IMR-90 (cell line): Measurements from ENCODE around the gene TMCC3.

Experiments used
- BHLHE40 ChIP-seq: fragments of 150-350 bp; IDR thresholded peaks from 2 replicates; pipeline ENCODE4 v1.6.1; 2016; ENCODE audit warnings: mild to moderate bottlenecking, low read depth, low read length
- CEBPB ChIP-seq: IDR thresholded peaks from 2 replicates; pipeline ENCODE4 v1.6.1; 2012; ENCODE audit warnings: low read depth, low read length, improper control_type of control experiment
- MAFK ChIP-seq: IDR thresholded peaks from 2 replicates; pipeline ENCODE4 v1.6.1; 2012; ENCODE audit warnings: low read depth, low read length, improper control_type of control experiment
- MAZ ChIP-seq: IDR thresholded peaks from 2 replicates; pipeline ENCODE4 v1.6.1; 2012; ENCODE audit warnings: low read depth, mild to moderate bottlenecking, low read length, improper control_type of control experiment, moderate library complexity, borderline replicate concordance
- MXI1 ChIP-seq: IDR thresholded peaks from 2 replicates; pipeline ENCODE4 v1.6.1; 2012; ENCODE audit warnings: low read depth, mild to moderate bottlenecking, low read length, moderate library complexity, borderline replicate concordance
- NFE2L2 ChIP-seq: fragments of 150-350 bp; IDR thresholded peaks from 2 replicates; pipeline ENCODE4 v1.6.1; 2016; ENCODE audit warnings: low read depth, mild to moderate bottlenecking, low read length
- POLR2A ChIP-seq: IDR thresholded peaks from 2 replicates; pipeline ENCODE4 v1.6.1; 2012; ENCODE audit warnings: mild to moderate bottlenecking, low read depth, low read length
- RAD21 ChIP-seq: IDR thresholded peaks from 2 replicates; pipeline ENCODE4 v1.6.1; 2012; ENCODE audit warnings: low read length, improper control_type of control experiment
- RCOR1 ChIP-seq: IDR thresholded peaks from 2 replicates; pipeline ENCODE4 v1.6.1; 2012; ENCODE audit warnings: mild to moderate bottlenecking, low read length, improper control_type of control experiment; ENCODE audit not compliant: insufficient replicate concordance
- RFX5 ChIP-seq: IDR thresholded peaks from 2 replicates; pipeline ENCODE4 v1.8.0; 2012; ENCODE audit warnings: low read depth, mild to moderate bottlenecking, low read length, moderate library complexity
- SMC3 ChIP-seq: fragments of 150-350 bp; IDR thresholded peaks from 2 replicates; pipeline ENCODE4 v1.6.1; 2016; ENCODE audit warnings: low read depth, mild to moderate bottlenecking, antibody characterized with exemption, low read length, moderate library complexity
- TF ChIP-seq, protein P1 (sequence below): conservative IDR thresholded peaks from 2 replicates; pipeline ENCODE4 v1.5.1; 2012; ENCODE audit warnings: mild to moderate bottlenecking, low read depth, low read length, improper control_type of control experiment
- TF ChIP-seq, protein P2 (sequence below): fragments of 150-350 bp; IDR thresholded peaks from 2 replicates; pipeline ENCODE4 v1.6.1; 2017; ENCODE audit warnings: mild to moderate bottlenecking, antibody characterized with exemption, low read length, low read depth
- TF ChIP-seq, protein P3 (sequence below): fragments of 150-350 bp; IDR thresholded peaks from 2 replicates; pipeline ENCODE4 v1.6.1; 2016; ENCODE audit warnings: low read depth, mild to moderate bottlenecking, low read length, moderate library complexity, borderline replicate concordance

DNA sequence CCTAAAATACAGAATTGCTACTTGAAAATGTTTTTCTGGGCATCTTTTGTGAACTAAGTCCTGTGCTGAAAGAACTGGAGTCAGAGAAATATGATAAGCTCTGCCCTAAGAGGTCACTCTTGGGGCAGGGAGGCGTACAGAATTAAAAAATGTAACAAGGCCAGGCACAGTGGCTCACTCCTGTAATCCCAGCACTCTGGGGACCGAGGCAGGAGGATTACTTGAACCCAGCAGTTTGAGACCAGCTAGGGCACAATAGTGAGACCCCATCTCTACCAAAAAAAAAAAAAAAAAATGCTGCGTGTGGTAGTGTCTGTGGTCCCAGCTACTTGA, 46.0 kb downstream of the TMCC3 start:
- TF ChIP-seq, protein P1, sequence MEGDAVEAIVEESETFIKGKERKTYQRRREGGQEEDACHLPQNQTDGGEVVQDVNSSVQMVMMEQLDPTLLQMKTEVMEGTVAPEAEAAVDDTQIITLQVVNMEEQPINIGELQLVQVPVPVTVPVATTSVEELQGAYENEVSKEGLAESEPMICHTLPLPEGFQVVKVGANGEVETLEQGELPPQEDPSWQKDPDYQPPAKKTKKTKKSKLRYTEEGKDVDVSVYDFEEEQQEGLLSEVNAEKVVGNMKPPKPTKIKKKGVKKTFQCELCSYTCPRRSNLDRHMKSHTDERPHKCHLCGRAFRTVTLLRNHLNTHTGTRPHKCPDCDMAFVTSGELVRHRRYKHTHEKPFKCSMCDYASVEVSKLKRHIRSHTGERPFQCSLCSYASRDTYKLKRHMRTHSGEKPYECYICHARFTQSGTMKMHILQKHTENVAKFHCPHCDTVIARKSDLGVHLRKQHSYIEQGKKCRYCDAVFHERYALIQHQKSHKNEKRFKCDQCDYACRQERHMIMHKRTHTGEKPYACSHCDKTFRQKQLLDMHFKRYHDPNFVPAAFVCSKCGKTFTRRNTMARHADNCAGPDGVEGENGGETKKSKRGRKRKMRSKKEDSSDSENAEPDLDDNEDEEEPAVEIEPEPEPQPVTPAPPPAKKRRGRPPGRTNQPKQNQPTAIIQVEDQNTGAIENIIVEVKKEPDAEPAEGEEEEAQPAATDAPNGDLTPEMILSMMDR: no peak
- TF ChIP-seq BHLHE40 (no peak), POLR2A (no peak), SMC3 (no peak), MAFK (no peak), CEBPB (no peak), RAD21 (no peak), MXI1 (no peak), NFE2L2 (no peak), MAZ (no peak), RFX5 (no peak), RCOR1 (no peak)
- TF ChIP-seq, protein P2, sequence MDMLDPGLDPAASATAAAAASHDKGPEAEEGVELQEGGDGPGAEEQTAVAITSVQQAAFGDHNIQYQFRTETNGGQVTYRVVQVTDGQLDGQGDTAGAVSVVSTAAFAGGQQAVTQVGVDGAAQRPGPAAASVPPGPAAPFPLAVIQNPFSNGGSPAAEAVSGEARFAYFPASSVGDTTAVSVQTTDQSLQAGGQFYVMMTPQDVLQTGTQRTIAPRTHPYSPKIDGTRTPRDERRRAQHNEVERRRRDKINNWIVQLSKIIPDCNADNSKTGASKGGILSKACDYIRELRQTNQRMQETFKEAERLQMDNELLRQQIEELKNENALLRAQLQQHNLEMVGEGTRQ: no peak
- TF ChIP-seq, protein P3, sequence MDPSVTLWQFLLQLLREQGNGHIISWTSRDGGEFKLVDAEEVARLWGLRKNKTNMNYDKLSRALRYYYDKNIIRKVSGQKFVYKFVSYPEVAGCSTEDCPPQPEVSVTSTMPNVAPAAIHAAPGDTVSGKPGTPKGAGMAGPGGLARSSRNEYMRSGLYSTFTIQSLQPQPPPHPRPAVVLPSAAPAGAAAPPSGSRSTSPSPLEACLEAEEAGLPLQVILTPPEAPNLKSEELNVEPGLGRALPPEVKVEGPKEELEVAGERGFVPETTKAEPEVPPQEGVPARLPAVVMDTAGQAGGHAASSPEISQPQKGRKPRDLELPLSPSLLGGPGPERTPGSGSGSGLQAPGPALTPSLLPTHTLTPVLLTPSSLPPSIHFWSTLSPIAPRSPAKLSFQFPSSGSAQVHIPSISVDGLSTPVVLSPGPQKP: no peak
